GM12878 (cell line): ENCODE measurements around the gene SKAP1.

Source experiments
- MXI1 ChIP-seq: fragments of 150-350 bp; IDR thresholded peaks from 2 replicates; pipeline ENCODE4 v1.6.1; 2011; ENCODE audit warnings: low read depth, mild to moderate bottlenecking, inconsistent platforms, low read length, improper control_type of control experiment
- NKRF ChIP-seq: fragments of 450-650 bp; conservative IDR thresholded peaks from 2 replicates; pipeline ENCODE4 v1.6.1; 2017; ENCODE audit warnings: mild to moderate bottlenecking, moderate library complexity
- RAD21 ChIP-seq: IDR thresholded peaks from 2 replicates; pipeline ENCODE4 v1.6.1; 2011; ENCODE audit warnings: mild to moderate bottlenecking, low read depth, low read length, moderate library complexity; ENCODE audit not compliant: insufficient read depth
- TAF1 ChIP-seq: IDR thresholded peaks from 2 replicates; pipeline ENCODE4 v1.6.1; 2011; ENCODE audit warnings: mild to moderate bottlenecking, low read depth, low read length, borderline replicate concordance
- USF1 ChIP-seq: IDR thresholded peaks from 2 replicates; pipeline ENCODE4 v1.6.1; 2011; ENCODE audit warnings: borderline replicate concordance, low read depth, mild to moderate bottlenecking, moderate library complexity, mixed read lengths, low read length; ENCODE audit not compliant: insufficient read depth; ENCODE audit errors: extremely low read length
- TF ChIP-seq, protein P1 (sequence below), 3 experiments: IDR thresholded peaks in 2 of 3; conservative IDR thresholded peaks in 1 of 3; 2 replicates each; pipeline ENCODE4 v1.5.1; 2011; ENCODE audit warnings: low read depth in 3 of 3, low read length in 3 of 3, mild to moderate bottlenecking in 3 of 3, control low read depth in 2 of 3, moderate library complexity in 2 of 3, inconsistent platforms in 1 of 3, mixed read lengths in 1 of 3; ENCODE audit not compliant: control insufficient read depth in 2 of 3, insufficient read depth in 1 of 3; ENCODE audit errors: extremely low read depth in 1 of 3

- TF ChIP-seq RAD21 = no peak
- no peak for TF ChIP-seq USF1
- no peak for TF ChIP-seq MXI1
- no peak for TF ChIP-seq NKRF
- TF ChIP-seq, protein P1, sequence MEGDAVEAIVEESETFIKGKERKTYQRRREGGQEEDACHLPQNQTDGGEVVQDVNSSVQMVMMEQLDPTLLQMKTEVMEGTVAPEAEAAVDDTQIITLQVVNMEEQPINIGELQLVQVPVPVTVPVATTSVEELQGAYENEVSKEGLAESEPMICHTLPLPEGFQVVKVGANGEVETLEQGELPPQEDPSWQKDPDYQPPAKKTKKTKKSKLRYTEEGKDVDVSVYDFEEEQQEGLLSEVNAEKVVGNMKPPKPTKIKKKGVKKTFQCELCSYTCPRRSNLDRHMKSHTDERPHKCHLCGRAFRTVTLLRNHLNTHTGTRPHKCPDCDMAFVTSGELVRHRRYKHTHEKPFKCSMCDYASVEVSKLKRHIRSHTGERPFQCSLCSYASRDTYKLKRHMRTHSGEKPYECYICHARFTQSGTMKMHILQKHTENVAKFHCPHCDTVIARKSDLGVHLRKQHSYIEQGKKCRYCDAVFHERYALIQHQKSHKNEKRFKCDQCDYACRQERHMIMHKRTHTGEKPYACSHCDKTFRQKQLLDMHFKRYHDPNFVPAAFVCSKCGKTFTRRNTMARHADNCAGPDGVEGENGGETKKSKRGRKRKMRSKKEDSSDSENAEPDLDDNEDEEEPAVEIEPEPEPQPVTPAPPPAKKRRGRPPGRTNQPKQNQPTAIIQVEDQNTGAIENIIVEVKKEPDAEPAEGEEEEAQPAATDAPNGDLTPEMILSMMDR (IDR thresholded peaks at IDR 0.05 in 2 of 3, conservative IDR thresholded peaks at IDR 0.05 in 1 of 3; ENCODE audit: control insufficient read depth in 2 of 3, extremely low read depth in 1 of 3, insufficient read depth in 1 of 3, low read depth in 3 of 3, low read length in 3 of 3) = no peak
- no peak for TF ChIP-seq TAF1
These were observed 37.2 kb downstream of the SKAP1 start for GRCh38 chr17:48392857-48393256.
